HG03095 (cell line): ENCODE results near the gene BNIP3.
"Not testable (repeated sequence)": the region's sequence is repeated elsewhere in the genome, so short reads cannot be mapped to it uniquely, and the experiment has no call there.

Source experiments
- ATAC-seq: cut with Tn5 transposase; IDR thresholded peaks from one replicate; pipeline ENCODE4 v1.9.1; 2021; ENCODE audit warnings: moderate library complexity; ENCODE audit not compliant: unreplicated experiment

BNIP3 gene

DNA sequence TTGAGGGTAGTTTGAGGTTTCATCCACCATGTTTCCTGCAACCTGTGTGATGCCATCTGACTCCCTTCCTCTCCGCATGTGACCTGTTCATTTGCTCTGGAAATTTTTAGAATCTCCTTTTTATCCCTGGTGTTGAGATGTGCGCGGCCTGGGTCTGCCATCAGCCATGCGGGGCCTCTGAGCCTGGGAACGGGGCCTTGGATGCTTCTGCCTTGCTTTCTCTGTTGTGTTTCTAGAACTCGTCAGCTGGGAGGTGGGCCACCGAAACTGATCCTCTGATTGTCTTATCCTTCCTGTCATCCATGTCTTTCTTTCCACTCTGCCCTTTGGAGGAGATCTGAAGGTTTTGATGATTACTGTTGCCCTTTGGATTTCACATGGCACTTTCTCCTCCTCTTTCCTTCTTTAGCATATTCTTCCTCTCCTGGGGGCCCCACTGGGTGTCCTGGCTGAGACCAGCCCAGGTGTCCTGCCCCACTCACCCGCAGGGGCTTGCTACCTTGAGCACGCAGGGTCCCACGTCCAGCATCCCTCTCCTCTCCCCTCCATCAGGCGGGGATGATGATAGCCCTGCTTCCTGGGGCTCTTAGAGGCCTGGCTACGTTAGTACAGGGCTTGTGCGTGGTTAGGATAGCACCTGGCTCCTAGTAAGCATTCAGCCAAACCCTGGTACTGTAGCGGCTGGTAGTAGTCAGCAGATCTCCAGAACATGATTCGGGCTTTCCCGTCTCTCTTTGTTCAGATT, 51.0 kb downstream of the BNIP3 start:
- ATAC-seq = no peak

DNA sequence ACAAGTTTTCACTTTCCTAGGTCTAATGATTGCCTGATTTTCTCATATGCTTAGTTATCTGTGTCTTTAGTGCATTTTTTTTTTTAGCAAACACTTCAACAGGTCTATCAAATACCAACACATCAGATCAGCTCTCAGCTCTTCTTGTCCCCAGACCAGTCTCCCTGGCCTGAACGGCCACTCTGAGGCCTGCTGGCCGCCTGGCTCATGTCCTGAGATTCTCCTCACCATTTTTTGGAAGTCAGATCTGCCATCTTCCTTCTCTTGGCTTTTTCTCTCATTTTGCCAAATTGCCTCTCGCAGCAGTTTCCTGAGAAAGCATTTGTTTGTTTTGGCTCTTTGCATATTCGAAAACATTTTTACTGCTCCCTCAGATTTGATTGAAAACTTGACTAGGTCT, 51.6 kb downstream of the BNIP3 start:
- no peak for ATAC-seq

DNA sequence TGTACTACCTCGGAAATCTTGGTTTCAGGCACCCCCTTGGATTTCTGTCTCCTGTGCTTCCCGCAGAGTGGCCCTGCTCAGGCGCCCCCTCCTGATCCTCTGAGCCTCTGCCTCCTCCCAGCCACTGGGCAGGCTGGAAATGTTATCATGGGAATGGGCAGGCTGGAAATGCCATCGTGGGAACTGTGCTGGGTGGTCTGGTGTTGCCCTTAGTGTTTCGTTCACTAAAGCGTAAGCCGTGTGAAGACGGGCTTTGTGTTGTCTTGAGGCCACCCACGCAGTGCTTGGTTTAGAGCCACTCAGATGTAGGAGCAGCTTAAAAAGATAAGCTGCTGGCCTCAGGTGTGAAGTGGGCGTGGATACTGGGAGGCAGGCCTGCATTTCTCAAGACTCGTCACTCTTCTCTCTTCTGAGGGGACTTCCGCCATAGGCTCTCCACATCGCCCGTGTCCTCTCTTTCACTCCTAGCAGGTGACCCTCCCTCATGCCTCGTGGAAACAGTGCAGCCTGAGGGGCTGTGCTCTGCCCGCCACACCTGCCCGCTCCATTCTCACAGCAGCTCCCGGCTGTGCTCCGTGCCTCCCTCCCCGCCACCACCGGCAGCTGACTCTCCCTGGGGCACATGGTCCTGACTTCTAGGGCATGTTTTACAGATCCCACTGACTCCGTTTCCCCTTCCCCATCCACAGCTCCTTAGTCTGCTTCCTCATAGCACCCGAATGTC, 52.4 kb downstream of the BNIP3 start:
- ATAC-seq = no peak

DNA sequence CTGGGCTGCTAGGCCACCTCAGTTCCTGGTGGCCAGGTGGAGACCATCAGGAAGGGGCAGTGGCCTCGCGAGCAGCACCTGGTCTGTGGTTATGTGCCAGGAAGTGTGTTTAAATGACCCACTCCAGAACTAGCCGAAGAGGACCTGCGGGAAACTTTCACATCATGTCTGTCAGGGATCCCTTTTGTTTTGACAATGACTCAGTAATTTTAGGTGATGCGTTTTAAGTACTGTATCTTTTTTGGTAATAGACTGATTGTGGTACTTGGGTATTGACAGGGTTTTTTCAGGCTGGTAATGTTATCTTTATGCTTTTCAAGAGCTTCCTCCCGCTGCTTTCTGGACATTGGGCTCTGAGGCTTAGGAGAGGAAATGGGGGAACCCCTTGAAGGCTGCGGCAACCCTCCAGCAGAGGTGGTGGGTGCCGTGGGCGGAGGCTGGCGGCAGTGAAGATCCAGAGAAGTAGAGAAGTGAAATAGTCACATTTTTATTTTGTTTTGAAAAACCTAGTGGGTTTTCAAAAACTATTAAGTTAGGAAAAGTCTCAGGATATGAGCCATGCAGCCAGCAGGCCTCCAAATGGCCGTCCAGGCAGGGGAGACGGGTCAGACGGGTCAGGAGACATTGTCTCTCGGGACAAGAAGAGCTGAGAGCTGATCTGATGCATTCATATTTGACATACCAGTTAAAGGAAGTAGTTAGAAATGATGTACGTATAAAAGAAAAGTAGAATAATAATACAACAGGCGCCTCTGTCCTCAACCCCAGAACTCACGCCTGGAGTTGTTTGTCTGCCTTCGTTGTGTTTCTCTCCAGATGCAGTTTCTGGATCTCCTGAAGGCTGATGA, 53.3 kb downstream of the BNIP3 start:
- ATAC-seq = peak; percentile 83

DNA sequence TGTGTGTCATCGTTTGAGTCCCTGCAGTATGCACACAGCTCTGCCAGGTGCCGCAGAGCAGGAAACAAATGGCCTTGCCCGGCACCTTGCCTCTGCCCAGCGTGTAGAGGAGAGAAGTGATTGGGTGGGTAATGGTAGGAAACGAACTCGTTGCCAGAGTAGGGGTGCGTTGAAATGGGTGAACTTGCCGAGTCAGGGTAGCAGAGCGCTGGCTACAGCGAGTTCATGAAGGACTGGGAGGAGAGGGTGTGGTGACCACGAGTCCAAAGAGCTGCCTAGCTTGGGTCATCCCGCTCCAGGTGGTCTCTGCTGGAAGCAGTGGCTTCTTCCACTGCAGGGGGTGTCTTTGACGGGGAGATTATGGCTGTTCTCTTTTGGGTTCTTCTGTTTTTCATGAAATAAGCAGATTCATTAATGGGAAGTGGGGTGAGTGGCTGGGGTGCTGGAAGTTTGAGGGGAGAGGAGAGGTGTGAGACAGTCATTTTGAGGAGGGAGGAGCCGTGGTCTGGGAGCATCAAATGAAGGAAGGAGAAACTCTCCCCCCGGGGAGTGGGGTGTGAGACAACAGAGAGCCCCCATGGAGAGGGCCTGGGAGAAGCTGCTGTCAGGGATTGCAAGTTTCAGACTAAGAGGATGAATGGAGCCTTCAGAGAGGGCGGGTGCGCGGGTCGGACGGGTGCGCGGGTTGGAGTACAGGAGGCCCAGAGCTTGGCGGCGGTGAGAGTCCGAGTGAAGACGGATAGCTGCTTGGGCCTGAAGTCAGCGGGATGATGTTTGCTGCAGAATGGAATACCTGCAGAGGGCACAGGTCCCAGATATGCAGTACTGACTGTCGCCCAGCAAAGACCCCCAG, 54.8 kb downstream of the BNIP3 start:
- no peak for ATAC-seq

DNA sequence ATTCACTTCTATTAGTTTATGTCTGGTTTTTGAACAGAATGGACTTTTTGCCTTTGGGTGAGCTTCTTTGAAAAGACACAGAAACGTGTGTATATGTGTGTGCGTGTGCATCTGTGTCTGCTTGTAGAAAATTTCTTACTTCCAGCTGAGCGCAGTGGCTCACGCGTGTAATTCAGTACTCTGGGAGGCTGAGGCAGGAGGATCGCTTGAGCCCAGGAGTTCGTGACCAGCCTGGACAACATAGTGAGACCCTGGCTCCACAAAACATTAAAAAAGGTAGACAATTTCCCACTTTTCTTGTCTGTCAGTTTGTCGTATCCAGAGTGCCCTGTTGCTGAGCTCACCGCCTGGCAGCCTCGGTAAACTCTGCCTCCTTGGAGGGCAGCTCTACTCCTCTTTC, 55.5 kb downstream of the BNIP3 start:
- ATAC-seq = no peak

DNA sequence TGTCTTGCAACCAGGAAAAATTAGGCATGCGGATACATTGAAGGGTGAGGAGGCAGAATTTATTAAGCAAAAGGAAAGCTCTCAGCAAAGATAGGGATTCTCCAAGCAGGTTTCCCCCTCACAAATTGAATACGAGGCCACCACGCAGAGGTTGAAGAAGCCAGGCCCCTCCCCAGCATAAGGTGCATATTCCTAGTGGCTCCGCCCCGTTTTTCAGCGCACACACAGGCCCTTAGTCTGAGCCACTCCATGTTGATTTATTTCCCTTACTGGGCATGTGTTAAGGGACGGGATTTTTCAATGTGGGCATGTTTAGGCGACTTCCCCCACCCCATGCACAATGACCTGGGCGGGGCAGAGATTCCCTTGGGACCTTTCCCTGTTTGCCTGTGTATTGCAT, 56.0 kb downstream of the BNIP3 start:
- no peak for ATAC-seq

DNA sequence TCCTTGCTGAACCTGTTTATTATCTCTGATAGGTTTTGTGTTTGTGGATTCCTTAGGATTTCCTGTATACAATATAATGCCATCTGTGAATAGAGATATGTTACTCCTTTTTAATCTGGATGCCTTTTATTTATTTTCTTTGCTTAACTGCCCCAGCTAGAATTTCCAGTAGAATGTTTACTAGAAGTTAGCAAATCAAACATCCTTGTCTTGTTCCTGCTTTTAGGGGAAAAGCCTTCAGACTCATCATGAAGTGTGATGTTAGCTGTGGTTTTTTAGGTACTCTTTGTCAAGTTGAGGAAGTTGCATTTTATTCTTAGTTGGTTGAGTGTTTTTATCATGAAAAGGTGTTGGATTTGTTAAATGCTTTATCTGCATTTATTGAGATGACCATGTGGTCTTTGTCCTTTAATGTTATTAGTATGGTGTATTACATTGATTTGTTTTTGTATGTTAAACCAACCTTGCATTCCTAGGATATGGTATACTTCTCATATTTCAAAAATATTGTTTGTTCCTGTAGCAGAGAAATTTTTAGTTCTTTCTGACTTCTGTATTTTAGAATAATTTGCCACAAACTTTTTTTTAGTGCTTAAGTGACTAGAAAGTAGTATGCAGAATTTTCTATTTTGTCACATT, 56.6 kb downstream of the BNIP3 start:
- ATAC-seq = no peak

DNA sequence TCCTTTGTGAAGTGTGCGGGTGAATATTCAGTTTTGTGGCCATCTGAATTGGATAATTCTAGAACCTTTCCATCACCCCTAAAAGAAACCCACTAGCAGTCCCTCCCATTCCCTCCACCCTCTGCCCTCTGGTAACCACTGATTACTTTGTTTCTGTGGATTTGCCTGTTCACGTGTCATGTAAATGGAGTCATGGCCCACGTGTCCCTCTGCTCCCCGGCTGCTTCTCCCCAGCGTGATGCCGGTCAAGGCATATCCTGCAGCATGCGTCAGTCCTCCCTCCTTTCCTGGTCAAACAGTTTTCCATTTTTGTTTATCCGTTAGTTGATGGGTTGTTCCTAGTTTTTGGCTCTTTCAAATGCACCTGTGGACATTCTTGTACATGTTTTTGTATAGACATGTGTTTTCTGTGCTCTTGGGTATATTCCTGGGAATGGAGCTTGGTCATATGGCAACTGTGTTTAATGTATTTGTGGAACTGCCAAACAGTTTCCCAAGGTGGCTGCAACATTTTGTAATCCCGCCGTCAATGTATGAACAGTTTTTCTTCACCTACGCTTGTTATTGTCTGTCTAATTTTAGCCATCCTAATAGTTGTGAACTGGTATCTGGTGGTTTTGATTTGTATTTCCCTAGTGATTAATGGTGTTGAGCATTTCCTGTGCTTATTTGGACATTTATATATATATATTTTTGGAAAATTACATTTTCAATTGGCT, 58.5 kb downstream of the BNIP3 start:
- ATAC-seq = no peak

DNA sequence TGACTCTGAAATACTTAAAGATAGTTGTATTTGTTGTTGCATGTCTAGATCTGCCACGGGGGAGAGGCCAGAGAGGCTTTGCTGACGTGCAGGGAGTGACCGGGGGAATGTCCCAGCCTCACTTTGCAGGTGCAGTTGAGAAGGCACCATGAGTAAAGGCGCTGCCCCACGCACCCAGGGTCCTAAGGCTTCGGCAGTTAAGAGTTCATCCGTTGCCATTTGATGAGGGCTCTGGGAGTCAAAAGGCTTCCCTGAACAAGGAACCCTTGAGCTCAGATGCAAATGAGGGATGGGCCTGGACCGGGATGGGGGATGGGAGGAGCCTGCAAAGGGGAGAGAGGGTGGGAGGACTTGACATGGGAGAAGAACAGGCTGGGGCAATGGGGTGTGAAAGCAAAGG, 60.5 kb downstream of the BNIP3 start:
- ATAC-seq = peak; percentile 81

DNA sequence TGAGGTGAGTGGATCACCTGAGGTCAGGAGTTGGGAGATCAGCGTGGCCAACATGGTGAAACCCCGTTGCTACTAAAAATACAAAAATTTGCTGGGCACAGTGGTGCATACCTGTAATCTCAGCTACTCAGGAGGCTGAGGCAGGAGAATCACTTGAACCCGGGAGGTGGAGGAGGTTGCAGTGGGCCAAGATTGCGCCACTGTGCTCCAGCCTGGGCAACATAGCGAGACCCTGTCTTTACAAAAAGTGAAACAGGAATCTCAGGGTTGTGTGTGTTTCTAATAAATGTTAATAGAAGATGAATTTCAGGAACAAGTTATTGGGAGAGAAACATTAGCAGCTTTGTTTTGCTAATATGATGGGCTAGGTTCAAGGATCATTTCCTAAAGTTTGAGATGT, 61.0 kb downstream of the BNIP3 start:
- no peak for ATAC-seq

DNA sequence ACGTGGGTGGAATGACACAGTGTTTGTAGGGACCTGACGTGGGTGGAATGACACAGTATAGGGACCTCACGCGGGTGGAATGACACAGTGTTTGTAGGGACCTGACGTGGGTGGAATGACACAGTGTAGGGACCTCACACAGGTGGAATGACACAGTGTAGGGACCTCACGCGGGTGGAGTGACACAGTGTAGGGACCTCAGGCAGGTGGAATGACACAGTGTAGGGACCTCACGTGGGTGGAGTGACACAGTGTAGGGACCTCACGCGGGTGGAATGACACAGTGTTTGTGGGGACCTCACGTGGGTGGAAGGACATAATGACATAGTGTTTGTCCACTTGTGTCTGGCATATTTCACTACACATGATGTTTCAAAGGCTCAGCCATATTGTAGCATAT, 61.6 kb downstream of the BNIP3 start:
- no peak for ATAC-seq

DNA sequence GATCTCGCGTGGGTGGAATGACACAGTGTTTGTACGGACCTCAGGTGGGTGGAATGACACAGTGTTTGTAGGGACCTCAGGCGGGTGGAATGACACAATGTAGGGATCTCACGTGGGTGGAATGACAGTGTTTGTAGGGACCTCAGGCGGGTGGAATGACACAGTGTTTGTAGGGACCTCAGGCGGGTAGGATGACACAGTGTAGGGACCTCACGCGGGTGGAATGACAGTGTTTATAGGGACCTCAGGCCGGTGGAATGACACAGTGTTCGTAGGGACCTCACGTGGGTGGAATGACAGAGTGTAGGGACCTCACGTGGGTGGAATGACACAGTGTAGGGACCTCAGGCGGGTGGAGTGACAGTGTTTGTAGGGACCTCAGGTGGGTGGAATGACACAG, 62.3 kb downstream of the BNIP3 start:
- not testable (repeated sequence) for ATAC-seq
